Lung (tissue), 12 donors: ENCODE measurements around the gene ITPRIPL2. TPM values are rescaled to one million over a fixed set of nuclear protein-coding genes. Genes with fewer than 3 reads are reported as not detected.

Experiments used
- ATAC-seq: fragments of 200-7000 bp; cut with Tn5 transposase; one replicate; pipeline ENCODE4 v1.9.1; 2020; ENCODE audit warnings: moderate number of reproducible peaks; ENCODE audit not compliant: insufficient read depth, low FRiP score
- DNase-seq, 3 donors: peaks; one replicate each; pipeline ENCODE4 v3.0.0-alpha.2; 2013 to 2017
- H3K27ac ChIP-seq, 2 donors: one replicate each; pipeline ENCODE4 v1.5.1; 2013; ENCODE audit warnings: mild to moderate bottlenecking in 2 of 2, moderate library complexity in 2 of 2, control low read depth in 1 of 2, inconsistent platforms in 1 of 2, low read depth in 1 of 2, low read length in 1 of 2
- H3K27me3 ChIP-seq, 3 donors: one replicate each; pipeline ENCODE4 v1.5.1; 2013; ENCODE audit warnings: low read length in 2 of 3; ENCODE audit not compliant: control insufficient read depth in 3 of 3, insufficient read depth in 3 of 3
- H3K36me3 ChIP-seq, 4 donors: one replicate each; pipeline ENCODE4 v1.5.1; 2013; ENCODE audit warnings: low read length in 4 of 4, mild to moderate bottlenecking in 1 of 4, moderate library complexity in 1 of 4; ENCODE audit not compliant: control insufficient read depth in 4 of 4, insufficient read depth in 4 of 4
- H3K4me1 ChIP-seq, 5 donors: one replicate each; pipeline ENCODE4 v1.5.1; 2013; ENCODE audit warnings: low read length in 5 of 5, mild to moderate bottlenecking in 2 of 5, moderate library complexity in 1 of 5; ENCODE audit not compliant: control insufficient read depth in 5 of 5, insufficient read depth in 5 of 5
- H3K4me3 ChIP-seq: one replicate; pipeline ENCODE4 v1.5.1; 2013; ENCODE audit warnings: mild to moderate bottlenecking, control low read depth, moderate library complexity
- H3K9ac ChIP-seq, 2 donors: one replicate each; pipeline ENCODE4 v1.5.1; 2013; ENCODE audit warnings: low read length in 2 of 2, control low read depth in 1 of 2; ENCODE audit not compliant: insufficient read depth in 1 of 2
- H3K9me3 ChIP-seq, 4 donors: one replicate each; pipeline ENCODE4 v1.5.1; 2013; ENCODE audit warnings: low read length in 3 of 4, mild to moderate bottlenecking in 1 of 4, moderate library complexity in 1 of 4; ENCODE audit not compliant: control insufficient read depth in 4 of 4, insufficient read depth in 3 of 4
- CTCF ChIP-seq: IDR thresholded peaks from 2 replicates; pipeline ENCODE4 v1.5.1; 2012; ENCODE audit warnings: mild to moderate bottlenecking; ENCODE audit errors: control extremely low read depth, extremely low read depth
- WGBS, 2 donors: extraction: QIAGEN DNeasy Blood & Tissue Kit; methylation state at CpG; one replicate each; pipeline ENCODE4 v1.1.7; 2013; 5-methylcytosine and 5-hydroxymethylcytosine counted together
- polyA plus RNA-seq, 2 donors: library from polyadenylated mRNA; stranded (reverse); fragments of 200-250 nt; gene quantifications; one replicate each; pipeline ENCODE4 v1.2.1, GENCODE V29; 2013
- total RNA-seq, 2 donors: library from RNA; depleted of rRNA in 1 of 2; stranded (reverse); fragments of >200 nt in 1 of 2; gene quantifications; one replicate each; pipeline ENCODE4 v1.2.1, GENCODE V29; 2014 to 2021
- donor health status: control.
- donor health status: control.
- donor health status: Bipolar disorder and iron deficiency.
- donor health status: healthy.
- donor health status: DM: yes; HTN: yes; CAD: no.

Gene ITPRIPL2
- total and polyA plus RNA-seq, 4 donors = 12.4 to 86.3 (median 28.3) TPM

GRCh38 chr16:19143599-19143956 lies 29.8 kb downstream of the ITPRIPL2 start:
- H3K9me3 ChIP-seq = peaks cover 0 to 2% (median 0%) of the 10 kb centered on the region in 4 donors
- H3K9ac ChIP-seq = no peak overlapping the region
- H3K27ac ChIP-seq = no peak overlapping the region
- H3K36me3 ChIP-seq = no peaks in the 10 kb centered on the region
- DNase-seq (no peak), ATAC-seq (no peak)
- WGBS, 2 donors = 90 to 91% methylated on average over 9 of the region's 9 CpGs
- H3K4me1 ChIP-seq = peaks cover 0 to 25% (median 8%) of the 10 kb centered on the region in 5 donors
- H3K27me3 ChIP-seq = no peaks in the 10 kb centered on the region
- H3K4me3 ChIP-seq = no peak overlapping the region
- TF ChIP-seq CTCF = no peak

DNA sequence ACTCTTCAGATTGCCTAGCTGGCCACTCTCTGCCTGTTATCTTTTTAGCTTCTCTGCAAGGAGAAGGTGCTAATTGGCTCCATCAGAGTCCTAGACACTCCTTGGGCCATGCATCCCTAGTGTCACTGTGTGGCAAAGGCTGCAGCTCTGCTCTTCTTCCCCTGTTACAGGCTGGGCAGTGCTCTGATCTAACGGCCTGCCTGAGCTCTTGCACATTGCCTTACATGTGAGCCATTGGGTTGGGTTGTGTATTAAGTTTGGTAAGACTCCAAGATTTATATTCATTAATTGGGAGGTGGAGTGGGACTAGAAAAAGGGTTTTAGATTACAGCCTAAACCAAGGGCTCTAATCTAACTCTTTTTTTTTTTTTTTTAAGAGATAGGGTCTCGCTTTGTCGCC lies 31.2 kb downstream of the ITPRIPL2 start:
- 76 to 91% methylated on average over 3 of the region's 3 CpGs for WGBS, 2 donors
- Histone ChIP-seq H3K9ac (no peak overlapping the region), H3K9me3 (peaks cover 0 to 2% (median 0%) of the 10 kb centered on the region in 4 donors), H3K27ac (no peak overlapping the region), H3K36me3 (no peaks in the 10 kb centered on the region), H3K4me3 (no peak overlapping the region), H3K4me1 (peaks cover 0 to 10% (median 4%) of the 10 kb centered on the region in 5 donors), H3K27me3 (no peaks in the 10 kb centered on the region)
- TF ChIP-seq CTCF = no peak
- no peak for ATAC-seq
- no peak for DNase-seq

DNA sequence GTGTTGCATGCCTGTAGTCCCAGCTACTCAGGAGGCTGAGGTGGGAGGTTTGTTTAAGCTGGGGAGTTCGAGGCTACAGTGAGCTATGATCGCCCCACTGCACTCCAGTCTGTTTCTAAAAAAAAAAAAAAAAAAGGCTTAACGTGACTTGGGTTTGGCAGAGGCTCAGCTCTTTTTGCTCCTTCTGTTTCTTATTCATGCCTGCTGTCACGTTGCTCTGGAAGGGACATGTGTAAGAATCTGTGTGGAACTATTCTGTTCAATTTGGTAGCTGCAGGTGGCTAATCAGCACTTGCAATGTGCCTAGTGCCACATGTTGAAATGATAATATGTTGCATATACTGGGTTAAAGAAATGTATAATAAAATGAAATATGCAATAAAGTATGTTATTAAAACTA lies 33.4 kb downstream of the ITPRIPL2 start:
- no peaks in the 10 kb centered on the region for H3K4me1 ChIP-seq
- H3K4me3 ChIP-seq = no peak overlapping the region
- ATAC-seq (no peak), DNase-seq (no peak)
- H3K9me3 ChIP-seq = peaks cover 0 to 2% (median 0%) of the 10 kb centered on the region in 4 donors
- 76 to 81% methylated on average over 4 of the region's 4 CpGs for WGBS, 2 donors
- no peak overlapping the region for H3K27ac ChIP-seq
- no peak for TF ChIP-seq CTCF
- no peaks in the 10 kb centered on the region for H3K36me3 ChIP-seq
- H3K9ac ChIP-seq = no peak overlapping the region
- no peaks in the 10 kb centered on the region for H3K27me3 ChIP-seq

DNA sequence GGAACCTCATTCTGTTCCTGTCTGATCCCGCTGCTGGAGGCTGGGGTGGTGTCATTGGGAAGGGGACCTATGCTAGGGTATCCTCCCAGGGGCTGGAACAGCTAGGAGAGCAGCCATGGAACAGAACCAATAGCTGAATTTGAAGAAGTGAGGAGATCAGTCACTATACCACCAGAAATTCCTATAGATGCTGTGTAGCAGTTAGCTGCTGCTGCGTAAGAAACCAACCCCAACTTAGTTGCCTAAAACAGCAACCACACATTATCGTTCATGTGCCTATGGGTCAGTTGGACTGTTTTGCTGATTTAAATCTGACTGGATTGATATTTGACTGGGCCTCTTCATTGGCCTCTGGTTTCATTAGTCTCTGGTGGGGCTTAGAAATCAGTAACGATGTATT lies 33.9 kb downstream of the ITPRIPL2 start:
- H3K9me3 ChIP-seq = peaks cover 0 to 2% (median 0%) of the 10 kb centered on the region in 4 donors
- DNase-seq = no peak
- no peak for TF ChIP-seq CTCF
- H3K27ac ChIP-seq = no peak overlapping the region
- ATAC-seq = no peak
- no peak overlapping the region for H3K4me3 ChIP-seq
- 97% methylated on average over 4 of the region's 4 CpGs for WGBS, 2 donors
- H3K4me1 ChIP-seq = no peaks in the 10 kb centered on the region
- no peaks in the 10 kb centered on the region for H3K36me3 ChIP-seq
- no peaks in the 10 kb centered on the region for H3K27me3 ChIP-seq
- H3K9ac ChIP-seq = no peak overlapping the region
